HepG2 (cell line): ENCODE results near the gene PSMG3. TPM values are rescaled to one million over a fixed set of nuclear protein-coding genes. Genes with fewer than 3 reads are reported as not detected.
A peak's percentile ranks its signal among the peaks of the same experiment; 100 is the strongest.

ENCODE experiments used
- BATF2 ChIP-seq: sonication (generic); formaldehyde crosslinking; IDR thresholded peaks from 2 replicates; pipeline ENCODE4 v1.8.0; 2022; ENCODE audit warnings: mild to moderate bottlenecking, missing genetic modification reagents, moderate library complexity
- CAMTA2 ChIP-seq: sonication (generic); formaldehyde crosslinking; IDR thresholded peaks from 2 replicates; pipeline ENCODE4 v1.4.0; 2020; ENCODE audit warnings: mild to moderate bottlenecking, missing genetic modification reagents, borderline replicate concordance
- CENPT ChIP-seq: sonication (generic); formaldehyde crosslinking; IDR thresholded peaks from 2 replicates; pipeline ENCODE4 v1.8.0; 2022; ENCODE audit warnings: low read depth, mild to moderate bottlenecking, moderate library complexity, missing genetic modification reagents
- E2F5 ChIP-seq: sonication (generic); formaldehyde crosslinking; conservative IDR thresholded peaks from 2 replicates; pipeline ENCODE4 v1.4.0; 2020; ENCODE audit warnings: missing genetic modification reagents
- ELF1 ChIP-seq: sonication (generic); formaldehyde crosslinking; IDR thresholded peaks from 2 replicates; pipeline ENCODE4 v1.4.0; 2020; ENCODE audit warnings: missing genetic modification reagents
- ELK4 ChIP-seq: sonication (generic); formaldehyde crosslinking; IDR thresholded peaks from 2 replicates; pipeline ENCODE4 v1.9.0; 2021; ENCODE audit warnings: missing genetic modification reagents, borderline replicate concordance
- ETV5 ChIP-seq: IDR thresholded peaks from 2 replicates; pipeline ENCODE4 v1.6.1; 2018; ENCODE audit warnings: missing biosample characterization, missing genetic modification reagents, inconsistent platforms, borderline replicate concordance
- FOSL2 ChIP-seq: sonication (generic); formaldehyde crosslinking; IDR thresholded peaks from 2 replicates; pipeline ENCODE4 v1.4.0; 2020; ENCODE audit warnings: missing genetic modification reagents
- FOXP1 ChIP-seq, 2 experiments: fragments of 450-650 bp in 1 of 2; IDR thresholded peaks; 2 replicates each; pipeline ENCODE4 v1.6.1; 2017 to 2018; ENCODE audit warnings: antibody characterized with exemption in 1 of 2
- GLMP ChIP-seq: sonication (generic); formaldehyde crosslinking; IDR thresholded peaks from 2 replicates; pipeline ENCODE4 v1.9.0; 2021; ENCODE audit warnings: missing genetic modification reagents, mild to moderate bottlenecking, borderline replicate concordance
- MAFG ChIP-seq: sonication (generic); formaldehyde crosslinking; IDR thresholded peaks from 2 replicates; pipeline ENCODE4 v1.5.1; 2020; ENCODE audit warnings: mild to moderate bottlenecking, missing genetic modification reagents
- NFRKB ChIP-seq: fragments of 450-650 bp; IDR thresholded peaks from 2 replicates; pipeline ENCODE4 v1.6.1; 2017
- NPAS2 ChIP-seq: sonication (generic); formaldehyde crosslinking; IDR thresholded peaks from 2 replicates; pipeline ENCODE4 v1.8.0; 2022; ENCODE audit warnings: mild to moderate bottlenecking, missing genetic modification reagents, borderline replicate concordance
- NR1H2 ChIP-seq: sonication (generic); formaldehyde crosslinking; IDR thresholded peaks from 2 replicates; pipeline ENCODE4 v1.8.1; 2022; ENCODE audit warnings: low read depth, missing genetic modification reagents, borderline replicate concordance
- SATB2 ChIP-seq: sonication (generic); formaldehyde crosslinking; IDR thresholded peaks from 2 replicates; pipeline ENCODE4 v1.5.0; 2020; ENCODE audit warnings: missing genetic modification reagents
- SCMH1 ChIP-seq: sonication (generic); formaldehyde crosslinking; IDR thresholded peaks from 2 replicates; pipeline ENCODE4 v1.9.0; 2021; ENCODE audit warnings: missing genetic modification reagents, mild to moderate bottlenecking, borderline replicate concordance
- TCF12 ChIP-seq, 2 experiments: fragments of 450-650 bp in 1 of 2; sonication (generic) in 1 of 2; formaldehyde crosslinking in 1 of 2; IDR thresholded peaks; 2 replicates each; pipeline versions ENCODE4 v1.6.1 to v1.8.0; 2017 to 2022; ENCODE audit warnings: antibody characterized with exemption in 1 of 2, mild to moderate bottlenecking in 1 of 2, missing genetic modification reagents in 1 of 2, moderate library complexity in 1 of 2
- TOPORS ChIP-seq: sonication (generic); formaldehyde crosslinking; IDR thresholded peaks from 2 replicates; pipeline ENCODE4 v1.8.0; 2023; ENCODE audit warnings: mild to moderate bottlenecking, missing genetic modification reagents
- ZBTB14 ChIP-seq: sonication (generic); formaldehyde crosslinking; IDR thresholded peaks from 2 replicates; pipeline ENCODE4 v1.4.0; 2020; ENCODE audit warnings: missing genetic modification reagents
- ZBTB7A ChIP-seq: sonication (generic); formaldehyde crosslinking; IDR thresholded peaks from 2 replicates; pipeline ENCODE4 v1.8.0; 2022; ENCODE audit warnings: mild to moderate bottlenecking, missing genetic modification reagents
- ZNF10 ChIP-seq: sonication (generic); formaldehyde crosslinking; IDR thresholded peaks from 2 replicates; pipeline ENCODE4 v1.4.0; 2020; ENCODE audit warnings: mild to moderate bottlenecking, low read depth, missing genetic modification reagents, borderline replicate concordance
- ZNF274 ChIP-seq: sonication (generic); formaldehyde crosslinking; IDR thresholded peaks from 2 replicates; pipeline ENCODE4 v1.5.1; 2020; ENCODE audit warnings: mild to moderate bottlenecking, missing genetic modification reagents
- ZNF350 ChIP-seq: sonication (generic); formaldehyde crosslinking; IDR thresholded peaks from 2 replicates; pipeline ENCODE4 v1.4.0; 2020; ENCODE audit warnings: mild to moderate bottlenecking, low read depth, missing genetic modification reagents, borderline replicate concordance
- ZNF547 ChIP-seq: sonication (generic); formaldehyde crosslinking; IDR thresholded peaks from 2 replicates; pipeline ENCODE4 v1.5.1; 2020; ENCODE audit warnings: mild to moderate bottlenecking, missing genetic modification reagents
- ZNF737 ChIP-seq: sonication (generic); formaldehyde crosslinking; IDR thresholded peaks from 2 replicates; pipeline ENCODE4 v1.5.0; 2020; ENCODE audit warnings: missing genetic modification reagents, mild to moderate bottlenecking, borderline replicate concordance
- ZNF766 ChIP-seq: sonication (generic); formaldehyde crosslinking; IDR thresholded peaks from 2 replicates; pipeline ENCODE4 v1.5.0; 2020; ENCODE audit warnings: missing genetic modification reagents, borderline replicate concordance
- polyA plus RNA-seq, 8 experiments: library from polyadenylated mRNA; depleted of rRNA in 3 of 8; stranded (reverse) in 7 of 8; unstranded in 1 of 8; fragments of >200 nt; fragmentation: Illumina TruSeq in 4 of 8; extraction: Trizol in 4 of 8; gene quantifications; 2 replicates each; pipeline versions ENCODE4 v1.2.1 to v1.2.3, GENCODE V29; 2011 to 2016; ENCODE audit warnings: low read depth in 4 of 8, missing spikeins in 1 of 8, mixed read lengths in 1 of 8; ENCODE audit not compliant: insufficient read depth in 1 of 8
- total RNA-seq, 5 experiments: library from RNA; depleted of rRNA; stranded (reverse); fragments of >200 nt; fragmentation: Illumina TruSeq; extraction: Trizol; gene quantifications; 2 replicates each; pipeline ENCODE4 v1.2.3, GENCODE V29; 2016; ENCODE audit warnings: low read depth in 1 of 5

PSMG3 gene
- total and polyA plus RNA-seq, 2 of the 13 experiments (the other 11 are each of a cell fraction or from before 2014, with no cell fraction given): 29.6 to 48.4 TPM

- TF ChIP-seq TCF12 (IDR thresholded peaks at IDR 0.05) (no peak), TCF12 (CRISPR knock-in tag; IDR thresholded peaks at IDR 0.05) (no peak), NR1H2 (CRISPR knock-in tag) (no peak), FOSL2 (peak; percentile 92), ZNF274 (no peak; the same call in 1 of the 2 replicates), TOPORS (CRISPR knock-in tag) (no peak), SATB2 (CRISPR knock-in tag) (no peak), GLMP (no peak), ELF1 (CRISPR knock-in tag) (peak; percentile 66), E2F5 (no peak), CAMTA2 (CRISPR knock-in tag) (no peak), ZNF737 (no peak), MAFG (CRISPR knock-in tag) (no peak), CENPT (CRISPR knock-in tag) (no peak), ETV5 (CRISPR knock-in tag) (peak; percentile 76), ZNF766 (CRISPR knock-in tag) (no peak), ELK4 (CRISPR knock-in tag) (no peak), ZBTB14 (no peak), BATF2 (CRISPR knock-in tag) (peak; percentile 45; the same call in 1 of the 2 replicates), ZNF350 (CRISPR knock-in tag) (no peak), FOXP1 (IDR thresholded peaks at IDR 0.05) (no peak), FOXP1 (CRISPR knock-in tag; IDR thresholded peaks at IDR 0.05) (no peak), NPAS2 (CRISPR knock-in tag) (no peak), ZNF547 (CRISPR knock-in tag) (no peak), NFRKB (no peak), SCMH1 (no peak), ZBTB7A (no peak), ZNF10 (no peak)
Measured at GRCh38 chr7:1555046-1555812, 14.6 kb downstream of the PSMG3 start (continued).
